PC-3 (cell line): ENCODE data around the gene CACNA1D. TPM values are rescaled to one million over a fixed set of nuclear protein-coding genes. Genes with fewer than 3 reads are reported as not detected.

Experiments
- ATAC-seq: fragments of 200-7000 bp; cut with Tn5 transposase; 2 replicates; pipeline ENCODE4 v1.9.1; 2020; ENCODE audit warnings: mild to moderate bottlenecking, moderate library complexity
- BruUV-seq: library from RNA; stranded (reverse); fragments of 400-500 nt; replicated peaks from 2 replicates; lab custom pipeline; 2021; lab: Mats Ljungman, UMichigan
- CTCF ChIA-PET: fragments of 300-600 bp; sonication (Branson Sonifier 250); formaldehyde crosslinking; loops from one replicate; lab custom pipeline; 2022; ENCODE audit warnings: antibody characterized with exemption; lab: Charles Lee
- POLR2A ChIA-PET: fragments of 300-600 bp; sonication (Branson Sonifier 250); formaldehyde crosslinking; loops from one replicate; lab custom pipeline; 2022; ENCODE audit warnings: antibody characterized with exemption; ENCODE audit not compliant: unreplicated experiment; lab: Charles Lee
- DNase-seq: peaks from one replicate; pipeline ENCODE4 v3.0.0-alpha.2; 2015
- H2AFZ ChIP-seq: fragments of 300-600 bp; sonication (generic); 2 replicates; pipeline ENCODE4 v1.6.0; 2016; ENCODE audit warnings: antibody characterized with exemption, low read length
- H3F3A ChIP-seq: fragments of 300-600 bp; sonication (generic); one replicate; pipeline ENCODE4 v1.6.0; 2017; ENCODE audit warnings: antibody characterized with exemption, low read length, control low read depth, mild to moderate bottlenecking; ENCODE audit not compliant: unreplicated experiment
- H3K27ac ChIP-seq: fragments of 300-600 bp; sonication (generic); 2 replicates; pipeline ENCODE4 v1.5.1; 2016; ENCODE audit warnings: mild to moderate bottlenecking, low read length
- H3K27me3 ChIP-seq: fragments of 300-600 bp; sonication (generic); 2 replicates; pipeline ENCODE4 v1.6.1; 2016; ENCODE audit warnings: low read length, mixed read lengths
- H3K36me3 ChIP-seq: fragments of 300-600 bp; sonication (generic); 2 replicates; pipeline ENCODE4 v1.6.1; 2016; ENCODE audit warnings: low read depth, mixed run types, low read length, mixed read lengths
- H3K4me1 ChIP-seq: fragments of 300-600 bp; sonication (generic); 2 replicates; pipeline ENCODE4 v1.5.1; 2016; ENCODE audit warnings: low read length; ENCODE audit not compliant: insufficient read depth
- H3K4me2 ChIP-seq: fragments of 300-600 bp; sonication (generic); 2 replicates; pipeline ENCODE4 v1.6.0; 2016; ENCODE audit warnings: low read length
- H3K4me3 ChIP-seq: fragments of 300-600 bp; sonication (generic); 2 replicates; pipeline ENCODE4 v1.5.1; 2016; ENCODE audit warnings: mild to moderate bottlenecking, low read length, mixed read lengths
- H3K79me2 ChIP-seq: fragments of 300-600 bp; sonication (generic); 2 replicates; pipeline ENCODE4 v1.6.1; 2017; ENCODE audit warnings: low read length, mixed read lengths
- H3K9ac ChIP-seq: fragments of 300-600 bp; sonication (generic); 2 replicates; pipeline ENCODE4 v1.6.0; 2016; ENCODE audit warnings: mild to moderate bottlenecking, low read length
- H3K9me2 ChIP-seq: fragments of 300-600 bp; sonication (generic); replicated peaks from 2 replicates; pipeline ENCODE4 v1.6.1; 2016; ENCODE audit warnings: mixed run types, low read length, mixed read lengths
- H3K9me3 ChIP-seq: fragments of 300-600 bp; sonication (generic); 2 replicates; pipeline ENCODE4 v1.6.1; 2016; ENCODE audit warnings: low read length, mixed read lengths
- H4K20me1 ChIP-seq: fragments of 300-600 bp; sonication (generic); 2 replicates; pipeline ENCODE4 v1.6.1; 2016; ENCODE audit warnings: low read length, mixed read lengths
- CTCF ChIP-seq: fragments of 300-600 bp; sonication (generic); conservative IDR thresholded peaks from 2 replicates; pipeline ENCODE4 v1.5.1; 2017; ENCODE audit warnings: antibody characterized with exemption, low read depth, mild to moderate bottlenecking, low read length
- EZH2 ChIP-seq: fragments of 300-600 bp; sonication (generic); IDR thresholded peaks from one replicate; pipeline ENCODE4 v1.6.1; 2017; ENCODE audit warnings: antibody characterized with exemption, mild to moderate bottlenecking, low read length; ENCODE audit not compliant: unreplicated experiment
- EZH2phosphoT487 ChIP-seq: fragments of 300-600 bp; sonication (generic); IDR thresholded peaks from 2 replicates; pipeline ENCODE4 v1.6.1; 2018; ENCODE audit warnings: mild to moderate bottlenecking, antibody characterized with exemption, low read length, borderline replicate concordance
- intact Hi-C: fragments of 100-400 bp; cut with micrococcal nuclease; formaldehyde crosslinking; loops from 2 replicates; pipeline ENCODE4 v1.9.0; 2023
- total RNA-seq: library from RNA; depleted of rRNA; stranded (reverse); fragments of >200 nt; gene quantifications from 2 replicates; pipeline ENCODE4 v1.2.3, GENCODE V29; 2014

CACNA1D gene
- total RNA-seq, 1 experiment from 2014 or later = not detected

- BruUV-seq = no TSS peak
- Histone ChIP-seq H3K9me2 (no peaks in the 10 kb centered on the region), H3K36me3 (no peaks in the 10 kb centered on the region), H3K27me3 (peaks cover 19% of the 10 kb centered on the region), H3K4me1 (peaks cover 12% of the 10 kb centered on the region; the same call in 1 of the 2 replicates), H3F3A (no peaks in the 10 kb centered on the region), H3K27ac (no peak overlapping the region), H3K4me2 (0 out of 2 replicates have a peak overlapping the region, but pooled peaks have one; percentile 24), H2AFZ (no peak overlapping the region), H3K9me3 (no peaks in the 10 kb centered on the region), H3K9ac (no peak overlapping the region), H3K79me2 (no peaks in the 10 kb centered on the region), H4K20me1 (no peaks in the 10 kb centered on the region), H3K4me3 (no peak overlapping the region)
- ATAC-seq (no peak), DNase-seq (no peak)
- intact Hi-C loops = no loop called here
- TF ChIP-seq CTCF (no peak), EZH2phosphoT487 (no peak), EZH2 (no peak)
- ChIA-PET CTCF (no interaction called here), POLR2A (no interaction called here)
Observed at GRCh38 chr3:53843195-53844177, 349.1 kb downstream of the CACNA1D start.

- TF ChIP-seq CTCF = no peak
- no peak for TF ChIP-seq EZH2phosphoT487
- no peak for TF ChIP-seq EZH2
- DNase-seq (no peak), ATAC-seq (no peak)
- H3K9ac ChIP-seq = no peak overlapping the region
- peak overlapping the region; percentile 78; the same call in 1 of the 2 replicates for H3K4me2 ChIP-seq
- ChIA-PET POLR2A (interaction anchor here (0.6 kb wide), 1 partner anchor 9 kb away, joined by 3 read pairs; no protein-coding TSS in a partner anchor), CTCF (no interaction called here)
- no peaks in the 10 kb centered on the region for H3F3A ChIP-seq
- no peak overlapping the region for H3K27ac ChIP-seq
- intact Hi-C loops = no loop called here
- H3K9me2 ChIP-seq = no peaks in the 10 kb centered on the region
- H3K9me3 ChIP-seq = no peaks in the 10 kb centered on the region
- peak overlapping the region; percentile 68; the same call in 1 of the 2 replicates for H3K4me3 ChIP-seq
- peaks cover 12% of the 10 kb centered on the region; the same call in 1 of the 2 replicates for H3K4me1 ChIP-seq
- no peak overlapping the region for H2AFZ ChIP-seq
- no peaks in the 10 kb centered on the region for H4K20me1 ChIP-seq
- no peaks in the 10 kb centered on the region for H3K36me3 ChIP-seq
- BruUV-seq = TSS peak; percentile 38
- H3K79me2 ChIP-seq = no peaks in the 10 kb centered on the region
- peaks cover 19% of the 10 kb centered on the region for H3K27me3 ChIP-seq
Observed at GRCh38 chr3:53844262-53845102, 350.1 kb downstream of the CACNA1D start.
